HG03575 (cell line): ENCODE data around the gene SLC22A4.

ENCODE experiments used
- ATAC-seq: cut with Tn5 transposase; IDR thresholded peaks from one replicate; pipeline ENCODE4 v1.9.1; 2021; ENCODE audit not compliant: unreplicated experiment, insufficient number of reproducible peaks, low FRiP score; ENCODE audit errors: extremely low read depth

Gene SLC22A4

DNA sequence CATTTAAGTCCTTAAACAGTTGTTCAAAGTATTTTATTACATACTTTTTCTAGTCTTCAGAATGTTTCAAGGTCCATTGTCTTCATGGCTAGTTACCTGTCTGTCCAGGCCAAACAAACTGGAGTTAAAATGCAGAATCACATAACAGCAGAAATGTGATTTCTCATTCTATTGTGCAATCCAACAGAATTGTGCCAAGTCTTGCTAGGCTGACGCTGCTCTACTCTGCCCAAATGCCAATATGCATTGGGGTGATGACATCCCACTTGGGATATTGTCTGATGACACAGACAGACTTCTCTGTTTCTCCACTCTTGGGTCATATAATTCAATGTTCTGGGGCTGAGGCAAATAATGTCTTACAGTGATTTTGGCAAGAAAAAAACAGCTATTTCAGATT is 70.1 kb downstream of the SLC22A4 start:
- ATAC-seq: no peak

- no peak for ATAC-seq
These were observed 71.0 kb downstream of the SLC22A4 start for GRCh38 chr5:132365213-132365612.

DNA sequence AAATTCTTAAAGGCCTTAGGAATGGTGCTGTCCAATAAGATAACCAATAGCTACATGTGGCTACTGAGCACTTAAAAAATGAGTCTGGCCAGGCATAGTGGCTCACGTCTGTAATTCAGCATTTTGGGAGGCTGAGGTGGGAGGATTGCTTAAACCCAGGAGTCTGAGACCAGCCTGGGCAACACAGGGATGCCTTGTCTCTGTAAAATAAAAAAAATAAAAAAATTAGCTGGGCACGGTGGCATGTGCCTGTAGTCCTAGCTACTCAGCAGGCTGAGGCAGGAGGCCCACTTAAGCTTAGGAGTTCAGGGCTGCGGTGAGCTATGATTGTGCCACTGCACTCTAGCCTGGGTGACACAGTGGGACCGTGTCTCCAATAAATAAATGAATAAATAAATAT is 74.0 kb downstream of the SLC22A4 start:
- ATAC-seq: no peak

GRCh38 chr5:132369007-132369473 is 74.8 kb downstream of the SLC22A4 start:
- no peak for ATAC-seq

DNA sequence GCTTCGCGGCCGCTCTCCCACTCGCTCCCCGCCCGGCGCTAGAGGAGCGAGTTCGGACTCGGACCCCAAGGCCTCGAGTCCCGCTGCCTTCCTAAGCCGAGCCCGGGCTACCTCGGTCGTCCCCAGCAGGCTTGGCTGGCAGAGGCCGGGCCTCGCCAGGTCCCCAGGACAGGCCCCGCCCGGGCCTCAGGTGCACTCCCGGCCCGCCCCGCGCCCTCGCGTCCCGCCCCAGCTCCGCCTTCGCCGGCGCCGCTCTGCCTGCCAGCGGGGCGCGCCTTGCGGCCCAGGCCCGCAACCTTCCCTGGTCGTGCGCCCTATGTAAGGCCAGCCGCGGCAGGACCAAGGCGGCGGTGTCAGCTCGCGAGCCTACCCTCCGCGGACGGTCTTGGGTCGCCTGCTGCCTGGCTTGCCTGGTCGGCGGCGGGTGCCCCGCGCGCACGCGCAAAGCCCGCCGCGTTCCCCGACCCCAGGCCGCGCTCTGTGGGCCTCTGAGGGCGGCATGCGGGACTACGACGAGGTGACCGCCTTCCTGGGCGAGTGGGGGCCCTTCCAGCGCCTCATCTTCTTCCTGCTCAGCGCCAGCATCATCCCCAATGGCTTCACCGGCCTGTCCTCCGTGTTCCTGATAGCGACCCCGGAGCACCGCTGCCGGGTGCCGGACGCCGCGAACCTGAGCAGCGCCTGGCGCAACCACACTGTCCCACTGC is 75.4 kb downstream of the SLC22A4 start, which contains the start of gene SLC22A5:
TSS of gene SLC22A5 (plus strand) at position 237 of the 707 bp plus-strand sequence. CDS start at position 500, 263 bp downstream.
- no peak for ATAC-seq

- no peak for ATAC-seq
These were observed 76.2 kb downstream of the SLC22A4 start for GRCh38 chr5:132370181-132370970.

- ATAC-seq: no peak
These were observed 76.9 kb downstream of the SLC22A4 start for GRCh38 chr5:132370971-132371602.

- no peak for ATAC-seq
These were observed 77.4 kb downstream of the SLC22A4 start for GRCh38 chr5:132371603-132371994.

DNA sequence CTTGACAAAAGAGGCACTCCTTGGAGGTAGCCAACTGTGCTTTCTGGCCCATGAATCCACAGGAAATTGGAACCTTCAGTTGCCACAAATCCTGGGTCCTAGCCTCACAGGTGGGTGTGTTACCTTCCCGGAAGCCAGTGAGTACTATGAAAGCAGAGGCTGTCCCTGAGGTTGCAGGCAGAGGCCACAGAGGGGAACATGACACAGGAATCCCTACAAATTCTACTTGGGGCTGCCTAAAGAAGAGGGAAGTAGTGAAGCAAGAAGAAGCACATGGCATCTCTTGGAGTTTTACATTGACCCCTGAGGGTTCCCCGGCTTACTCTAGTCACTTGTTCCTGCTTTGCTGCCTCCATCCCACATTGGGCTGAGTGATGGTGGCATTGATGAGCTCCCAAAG is 77.9 kb downstream of the SLC22A4 start:
- ATAC-seq: no peak

- ATAC-seq: no peak
These were observed 78.3 kb downstream of the SLC22A4 start for GRCh38 chr5:132372542-132372941.

- no peak for ATAC-seq
These were observed 81.8 kb downstream of the SLC22A4 start for GRCh38 chr5:132375957-132376356.

DNA sequence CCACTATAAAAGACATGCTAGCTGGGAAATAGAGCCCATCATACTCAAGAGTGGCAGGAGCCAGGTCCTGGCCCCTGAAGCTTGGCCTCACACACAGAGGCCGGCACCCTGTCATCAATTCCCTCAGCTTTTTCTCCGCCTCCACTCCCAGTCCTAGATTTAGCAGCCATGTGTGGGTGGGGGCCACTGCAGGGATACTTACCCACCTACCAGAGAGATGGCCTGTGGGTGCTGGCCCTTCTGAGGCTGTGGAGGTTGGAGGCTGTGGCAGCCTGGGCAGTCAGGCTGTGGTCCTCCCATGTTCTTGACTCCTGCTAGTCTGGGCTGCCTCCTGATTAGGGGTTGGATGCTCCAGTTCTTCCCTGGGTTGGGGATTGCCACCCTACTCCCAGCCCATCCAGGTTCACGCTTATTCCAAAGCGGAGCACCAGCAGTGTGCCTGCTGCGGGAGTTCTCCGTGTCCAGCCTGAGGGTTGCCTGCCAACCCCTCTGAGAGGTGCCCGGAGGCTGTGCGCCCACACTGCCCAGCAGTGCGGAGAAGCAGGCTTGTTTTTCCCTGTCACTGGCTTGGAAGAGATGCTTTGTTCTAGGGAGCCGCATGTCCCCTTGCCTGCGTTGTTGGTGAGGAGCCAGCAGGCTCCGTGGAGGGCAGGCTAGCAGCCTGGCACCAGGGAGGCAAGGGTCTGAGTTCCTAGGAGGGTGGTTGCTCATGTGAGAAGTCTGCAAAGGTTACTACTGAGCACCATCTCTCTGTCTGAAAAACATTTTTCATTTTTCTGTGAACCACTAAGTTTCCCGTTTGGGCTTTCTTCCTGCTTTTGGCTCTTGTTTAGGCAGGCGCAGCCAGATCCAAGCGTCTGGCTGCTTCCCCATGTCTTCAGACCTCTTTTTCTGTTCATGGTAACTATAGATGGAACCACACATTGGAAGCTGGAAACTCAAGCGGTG is 82.8 kb downstream of the SLC22A4 start:
- ATAC-seq: no peak

DNA sequence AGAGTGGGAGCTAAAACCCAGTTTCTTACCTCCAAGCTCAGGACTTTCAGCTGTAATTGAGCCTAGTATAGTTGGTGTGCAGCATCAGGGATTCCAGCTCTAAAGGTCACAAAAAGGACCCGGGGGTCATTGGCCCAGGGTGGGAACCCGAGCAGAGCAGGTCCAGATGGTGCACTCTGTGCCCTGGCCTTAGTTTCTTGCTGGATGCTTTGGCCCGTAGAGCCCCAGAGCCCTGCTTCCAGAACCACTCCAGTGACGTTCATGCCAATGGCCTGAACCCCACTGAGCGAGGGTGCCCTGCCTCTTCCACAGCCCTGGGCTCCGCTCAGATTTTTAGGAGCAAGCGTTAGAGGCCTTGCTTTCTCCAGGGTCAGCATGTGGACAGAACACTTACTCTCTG is 83.5 kb downstream of the SLC22A4 start:
- ATAC-seq: no peak

DNA sequence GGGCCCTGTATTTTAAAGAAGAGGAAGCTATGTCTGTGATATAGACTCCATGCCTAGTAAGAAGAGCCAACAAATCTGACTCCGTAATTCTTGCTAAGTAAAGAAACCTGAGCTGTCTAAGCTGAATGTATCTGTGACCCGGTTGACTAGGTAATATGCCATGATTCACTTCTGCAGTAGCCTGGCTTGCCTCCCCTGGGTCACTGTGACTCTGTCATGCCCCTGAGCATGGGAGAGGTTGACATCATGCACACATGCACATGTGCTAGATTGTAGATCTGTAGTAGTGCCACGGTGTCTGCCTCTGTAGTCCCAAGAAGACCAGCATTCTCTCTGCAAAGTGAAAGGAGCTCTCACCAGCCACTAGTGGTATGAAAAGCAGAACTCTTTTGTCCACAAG is 84.4 kb downstream of the SLC22A4 start:
- no peak for ATAC-seq

- no peak for ATAC-seq
These were observed 85.9 kb downstream of the SLC22A4 start for GRCh38 chr5:132380047-132380446.

- no peak for ATAC-seq
These were observed 86.5 kb downstream of the SLC22A4 start for GRCh38 chr5:132380741-132381140.

DNA sequence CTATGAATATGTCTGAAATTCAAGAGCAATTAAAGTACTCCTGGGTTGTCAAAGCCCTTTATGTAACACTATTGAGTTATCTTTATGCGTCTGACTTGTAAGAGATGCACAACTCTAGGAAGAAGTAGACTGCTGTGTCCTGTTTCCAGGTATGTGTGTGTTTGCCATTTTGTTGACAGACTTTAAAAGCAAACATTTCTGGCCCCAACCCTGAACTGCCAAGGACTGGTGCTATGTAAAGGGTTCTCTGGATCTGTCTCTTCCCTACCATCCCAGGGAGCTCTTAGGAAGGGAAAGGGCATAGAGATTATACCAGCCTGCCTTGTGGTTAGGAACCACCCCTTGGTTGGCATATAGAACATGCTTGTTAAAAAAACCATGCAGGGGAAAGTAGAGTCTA is 87.4 kb downstream of the SLC22A4 start:
- no peak for ATAC-seq

- no peak for ATAC-seq
These were observed 89.1 kb downstream of the SLC22A4 start for GRCh38 chr5:132383261-132383660.

- ATAC-seq: no peak
These were observed 89.8 kb downstream of the SLC22A4 start for GRCh38 chr5:132383984-132384383.
